ENCODE measurements around the gene MASP1. TPM values are rescaled to one million over a fixed set of nuclear protein-coding genes. Genes with fewer than 3 reads are reported as not detected.

Gene MASP1
- total RNA-seq, 1 experiment from 2014 or later, result 3.3 TPM

GRCh38 chr3:187293516-187294430 is 2.2 kb upstream of the MASP1 start:
- no peak for DNase-seq (ENCODE audit: low read depth)

GRCh38 chr3:187292631-187293515 is 1.3 kb upstream of the MASP1 start:
- DNase-seq (ENCODE audit: low read depth), result no peak

- DNase-seq (ENCODE audit: low read depth), result no peak
These were observed 644 bp upstream of the MASP1 start for GRCh38 chr3:187292181-187292580.

GRCh38 chr3:187291001-187291511 is 481 bp downstream of the MASP1 start:
- peak; percentile 72 for DNase-seq (ENCODE audit: low read depth)

GRCh38 chr3:187290503-187290902 is 1.0 kb downstream of the MASP1 start:
- DNase-seq (ENCODE audit: low read depth), result peak; percentile 40

GRCh38 chr3:187288855-187289605 is 2.5 kb downstream of the MASP1 start:
- no peak for DNase-seq (ENCODE audit: low read depth)

- no peak for DNase-seq (ENCODE audit: low read depth)
These were observed 3.2 kb downstream of the MASP1 start for GRCh38 chr3:187288131-187288854.

- no peak for DNase-seq (ENCODE audit: low read depth)
These were observed 4.3 kb downstream of the MASP1 start for GRCh38 chr3:187287256-187287655.

- peak; percentile 80 for DNase-seq (ENCODE audit: low read depth)
These were observed 5.0 kb downstream of the MASP1 start for GRCh38 chr3:187286467-187287059.

GRCh38 chr3:187281191-187281714 is 10.3 kb downstream of the MASP1 start:
- DNase-seq (ENCODE audit: low read depth), result peak; percentile 83

- DNase-seq (ENCODE audit: low read depth), result no peak
These were observed 10.9 kb downstream of the MASP1 start for GRCh38 chr3:187280644-187281043.

GRCh38 chr3:187277129-187277462 is 14.4 kb downstream of the MASP1 start:
- DNase-seq (ENCODE audit: low read depth), result no peak

- no peak for DNase-seq (ENCODE audit: low read depth)
These were observed 15.0 kb downstream of the MASP1 start for GRCh38 chr3:187276397-187277128.

GRCh38 chr3:187274977-187275338 is 16.6 kb downstream of the MASP1 start:
- DNase-seq (ENCODE audit: low read depth), result peak; percentile 57

GRCh38 chr3:187274315-187274976 is 17.1 kb downstream of the MASP1 start:
- no peak for DNase-seq (ENCODE audit: low read depth)

GRCh38 chr3:187271582-187271981 is 20.0 kb downstream of the MASP1 start:
- no peak for DNase-seq (ENCODE audit: low read depth)

GRCh38 chr3:187269486-187269885 is 22.1 kb downstream of the MASP1 start:
- no peak for DNase-seq (ENCODE audit: low read depth)

- DNase-seq (ENCODE audit: low read depth), result no peak
These were observed 24.2 kb downstream of the MASP1 start for GRCh38 chr3:187267306-187267705.

GRCh38 chr3:187266691-187267090 is 24.8 kb downstream of the MASP1 start:
- no peak for DNase-seq (ENCODE audit: low read depth)

Data from M059J (cell line).